PC-3 (cell line): Measurements from ENCODE around the gene CCR1.

Source experiments
- CTCF ChIP-seq: fragments of 300-600 bp; sonication (generic); conservative IDR thresholded peaks from 2 replicates; pipeline ENCODE4 v1.5.1; 2017; ENCODE audit warnings: antibody characterized with exemption, low read depth, mild to moderate bottlenecking, low read length
- EZH2 ChIP-seq: fragments of 300-600 bp; sonication (generic); IDR thresholded peaks from one replicate; pipeline ENCODE4 v1.6.1; 2017; ENCODE audit warnings: antibody characterized with exemption, mild to moderate bottlenecking, low read length; ENCODE audit not compliant: unreplicated experiment

GRCh38 chr3:46235425-46235824, 27.3 kb upstream of the CCR1 start:
- TF ChIP-seq CTCF (no peak), EZH2 (no peak)
